ENCODE data around the gene AURKAIP1. TPM values are rescaled to one million over a fixed set of nuclear protein-coding genes. Genes with fewer than 3 reads are reported as not detected.

The AURKAIP1 gene
- total and polyA plus RNA-seq, 2 of the 4 experiments (the other 2 are of a cell fraction): 45.7 to 107 TPM

- Histone ChIP-seq H2BK20ac (ENCODE audit: low read depth, low read length) (peak overlapping the region; percentile 81), H2AK5ac (ENCODE audit: low read depth, low read length) (peak overlapping the region; percentile 99), H4K20me1 (ENCODE audit: insufficient read depth, low read length) (peaks cover 20% of the 10 kb centered on the region), H4K5ac (ENCODE audit: low read depth, low read length) (peak overlapping the region; percentile 86), H3K9ac (ENCODE audit: low read depth, low read length) (peak overlapping the region; percentile 31), H2BK120ac (ENCODE audit: low read depth, low read length) (peak overlapping the region; percentile 99), H3K27me3 (ENCODE audit: control insufficient read depth, insufficient read depth, low read length) (no peaks in the 10 kb centered on the region), H4K91ac (ENCODE audit: insufficient read depth, low read depth, low read length) (peak overlapping the region; percentile 98), H2BK5ac (ENCODE audit: low read depth, low read length, poor library complexity, severe bottlenecking) (peak overlapping the region; percentile 96), H3K23ac (ENCODE audit: low read depth, low read length) (peak overlapping the region; percentile 71), H2BK15ac (ENCODE audit: low read depth, low read length) (peak overlapping the region; percentile 90; the same call in 2 of the 3 replicates), H3K9me1 (ENCODE audit: insufficient read depth, low read length) (peaks cover 13% of the 10 kb centered on the region), H3K27ac (ENCODE audit: insufficient read depth, low read length) (peak overlapping the region; percentile 96), H3K4ac (ENCODE audit: low read depth, low read length) (peak overlapping the region; percentile 99), H2AK9ac (replicated peaks; ENCODE audit: low read depth, low read length, poor library complexity) (peak overlapping the region; percentile 94), H3K79me1 (ENCODE audit: low read depth in 1 of 2, low read length in 2 of 2) (peaks cover 4 to 17% of the 10 kb centered on the region in 2 experiments; a peak in 3 of 4 replicates), H3K36me3 (ENCODE audit: control insufficient read depth, insufficient read depth, low read length) (peaks cover 4% of the 10 kb centered on the region; the same call in 1 of the 2 replicates), H3K4me3 (ENCODE audit: insufficient read depth, low read depth, low read length) (no peak overlapping the region), H3K56ac (ENCODE audit: extremely low read depth, insufficient read depth, low read length) (peak overlapping the region; percentile 87), H3K9me3 (ENCODE audit: control insufficient read depth, insufficient read depth, low read length) (no peaks in the 10 kb centered on the region), H3K4me2 (ENCODE audit: low read depth, low read length) (peak overlapping the region; percentile 31; the same call in 1 of the 2 replicates), H2AFZ (replicated peaks; ENCODE audit: low read length, poor library complexity) (peak overlapping the region; percentile 69), H3K18ac (ENCODE audit: low read depth, low read length) (peak overlapping the region; percentile 71), H3K4me1 (ENCODE audit: control insufficient read depth, insufficient read depth, low read length) (peaks cover 31% of the 10 kb centered on the region), H3K14ac (replicated peaks; ENCODE audit: low read depth, low read length) (peak overlapping the region; percentile 81), H4K8ac (ENCODE audit: low read depth in 2 of 2, low read length in 2 of 2) (peak overlapping the region; percentile 92)
- DNase-seq: peak; percentile 68
- POLR2A ChIA-PET (ENCODE audit: unreplicated experiment): interaction anchor here (1.0 kb wide), 1 partner anchor 15 kb away, joined by 3 read pairs; the partner anchor contains the start of gene AURKAIP1
- 0 out of 2 replicates have a peak, but pooled peaks have one; percentile 15 for TF ChIP-seq MAZ (IDR thresholded peaks at IDR 0.05; ENCODE audit: borderline replicate concordance, low read depth, low read length)
- TF ChIP-seq BHLHE40 (IDR thresholded peaks at IDR 0.05; ENCODE audit: low read depth, low read length): 0 out of 2 replicates have a peak, but pooled peaks have one; percentile 14
- no peak for TF ChIP-seq ELK1 (IDR thresholded peaks at IDR 0.05; ENCODE audit: borderline replicate concordance, low read depth, low read length)
- dilution Hi-C loops (cut with HindIII; ENCODE audit: low sequenced_read_pairs, unreplicated experiment): no loop called here
- CTCF ChIA-PET: no interaction called here
- ATAC-seq (ENCODE audit: low read depth): peak; percentile 0; the same call in 1 of the 2 replicates
- intact Hi-C loops (cut with micrococcal nuclease): loop anchor here (2.0 to 5.0 kb wide), 2 partner anchors 13 to 53 kb away; partner anchors contain the start of genes ACAP3 and PUSL1
- BruUV-seq (replicated peaks): no TSS peak
- 76% methylated on average over 14 of the region's 28 CpGs; no CpG with 5 or more reads in 1 of the 2 experiments for WGBS, 2 experiments (ENCODE audit: extremely low coverage in 2 of 2, insufficient read length in 1 of 2)
- in situ Hi-C loops (cut with MboI; ENCODE audit: low sequenced_read_pairs): no loop called here
Measured at GRCh38 chr1:1359664-1360468, 15.1 kb downstream of the AURKAIP1 start.
